Measurements from ENCODE around the gene CRYL1. TPM values are rescaled to one million over a fixed set of nuclear protein-coding genes. Genes with fewer than 3 reads are reported as not detected.
"Not testable (repeated sequence)": the region's sequence is repeated elsewhere in the genome, so short reads cannot be mapped to it uniquely, and the experiment has no call there.

The CRYL1 gene
- total RNA-seq, 1 donor from 2014 or later = 35.0 TPM

- no peak for DNase-seq (ENCODE audit: low spot score)
Measured at GRCh38 chr13:20456737-20457136, 68.9 kb downstream of the CRYL1 start.

DNA sequence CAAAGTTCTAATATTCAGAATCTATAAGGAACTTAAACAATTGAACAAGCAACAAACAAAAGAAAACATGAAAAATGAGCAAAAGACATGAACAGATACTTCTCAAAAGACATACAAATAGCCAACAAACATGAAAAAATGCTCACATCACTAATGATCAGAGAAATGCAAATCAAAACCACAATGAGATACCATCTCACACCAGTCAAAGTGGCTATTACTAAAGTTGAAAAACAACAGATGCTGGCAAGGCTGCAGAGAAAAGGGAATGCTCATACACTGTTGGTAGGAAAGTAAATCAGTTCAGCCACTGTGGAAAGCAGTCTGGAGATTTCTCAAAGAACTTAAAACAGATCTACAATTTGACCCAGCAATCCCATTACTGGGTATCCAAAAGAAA is 74.3 kb downstream of the CRYL1 start:
- no peak for DNase-seq (ENCODE audit: low spot score)

- DNase-seq (ENCODE audit: low spot score) = no peak
Measured at GRCh38 chr13:20448470-20448869, 77.2 kb downstream of the CRYL1 start.

DNA sequence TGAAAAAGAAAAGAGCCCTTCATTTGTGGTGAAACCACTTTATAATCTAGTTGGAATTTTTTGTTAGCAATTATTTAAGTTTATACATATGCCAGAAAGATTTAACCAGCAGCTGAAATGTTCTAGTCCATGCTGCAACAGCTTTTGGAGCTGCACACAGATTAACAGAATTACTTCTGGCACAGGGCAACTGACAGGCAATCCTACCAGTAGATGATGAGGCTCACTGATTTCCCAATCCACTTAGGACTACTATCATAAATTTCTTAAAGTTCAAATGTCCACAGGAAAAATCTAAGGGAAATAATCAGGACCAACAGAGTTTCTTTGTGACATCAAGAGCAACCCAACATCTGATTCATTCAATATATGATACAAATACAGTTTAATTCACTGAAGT is 78.8 kb downstream of the CRYL1 start:
- DNase-seq (ENCODE audit: low spot score) = no peak

DNA sequence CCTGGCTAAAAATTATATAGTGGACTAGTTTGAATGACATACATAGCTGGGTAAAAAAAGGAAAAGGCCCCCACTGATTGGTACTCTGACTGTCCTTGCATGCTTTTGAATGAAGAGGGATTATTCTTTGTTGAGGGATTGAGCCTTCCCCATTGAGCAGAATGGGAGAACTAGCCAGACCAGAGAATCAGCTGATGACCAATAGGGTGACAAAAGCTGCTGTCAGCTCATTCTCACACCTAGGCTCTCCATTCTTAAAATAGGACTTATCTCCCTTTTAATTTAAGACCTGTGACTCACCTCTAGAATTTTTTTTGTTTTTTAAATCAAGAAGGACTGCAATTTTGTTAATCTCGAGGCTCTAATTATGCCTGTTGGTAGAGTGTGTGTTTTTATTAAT is 79.3 kb downstream of the CRYL1 start:
- DNase-seq (ENCODE audit: low spot score) = no peak

GRCh38 chr13:20442798-20443381 is 82.8 kb downstream of the CRYL1 start:
- no peak for DNase-seq (ENCODE audit: low spot score)

GRCh38 chr13:20442375-20442774 is 83.3 kb downstream of the CRYL1 start:
- no peak for DNase-seq (ENCODE audit: low spot score)

DNA sequence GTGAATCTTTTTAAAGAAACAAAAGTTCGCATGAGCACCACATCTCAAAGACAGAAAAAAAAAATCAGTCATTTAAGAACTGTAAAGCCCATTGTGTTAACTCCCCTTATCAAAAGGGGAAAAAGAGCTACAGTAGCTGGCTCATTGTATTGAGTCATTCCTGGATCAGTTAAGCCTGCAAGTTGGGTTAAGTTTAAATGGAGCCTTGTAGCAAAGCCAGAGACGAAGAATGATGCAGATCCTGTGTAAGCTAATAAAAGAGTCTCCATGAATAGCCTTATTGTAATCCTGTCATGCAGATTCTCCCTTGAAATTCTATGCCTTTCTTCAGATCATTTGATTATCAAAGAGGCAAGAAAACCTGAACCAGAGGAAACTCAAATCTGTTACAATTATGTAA is 83.8 kb downstream of the CRYL1 start:
- no peak for DNase-seq (ENCODE audit: low spot score)

DNA sequence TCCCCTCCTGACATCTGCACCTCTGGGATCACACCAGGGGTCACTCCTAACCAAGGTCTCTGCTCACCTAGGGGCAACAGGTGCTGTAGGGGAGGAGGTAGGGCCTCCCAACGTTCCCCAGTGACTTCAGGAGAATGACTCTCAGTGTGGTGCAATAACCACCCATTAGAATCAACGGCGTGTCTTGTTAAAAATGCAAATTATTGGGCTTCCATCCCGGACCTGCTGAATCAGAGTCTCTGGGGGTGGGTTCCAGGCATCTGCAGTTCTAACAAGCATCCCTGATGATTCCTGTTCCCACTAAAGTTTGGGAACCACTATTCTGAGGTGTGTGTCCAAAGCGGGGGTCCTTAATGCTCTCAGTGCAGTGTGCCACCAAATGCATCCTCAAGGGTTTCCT is 84.6 kb downstream of the CRYL1 start:
- no peak for DNase-seq (ENCODE audit: low spot score)

DNA sequence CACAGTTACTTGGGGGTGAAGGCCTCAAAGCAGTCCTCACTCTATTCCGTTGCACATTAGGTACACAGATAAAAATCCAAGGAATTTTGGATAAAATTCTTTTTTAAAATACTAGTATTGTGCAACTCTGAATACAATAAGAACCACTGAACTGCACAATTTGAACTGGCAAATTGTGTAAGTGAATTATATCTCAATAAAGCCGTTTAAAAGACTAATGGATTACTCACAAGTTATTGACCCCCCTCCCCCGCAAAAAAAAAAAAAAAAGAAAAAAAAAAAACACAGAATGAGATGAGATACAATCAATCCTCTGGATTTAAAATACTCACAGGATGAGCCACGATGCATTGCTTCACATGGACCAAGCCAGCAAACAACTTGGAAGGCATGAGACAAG is 86.4 kb downstream of the CRYL1 start:
- no peak for DNase-seq (ENCODE audit: low spot score)

- DNase-seq (ENCODE audit: low spot score) = no peak
Measured at GRCh38 chr13:20438801-20439200, 86.9 kb downstream of the CRYL1 start.

GRCh38 chr13:20436505-20436904 is 89.2 kb downstream of the CRYL1 start:
- no peak for DNase-seq (ENCODE audit: low spot score)

GRCh38 chr13:20435616-20436368 is 89.9 kb downstream of the CRYL1 start:
- no peak for DNase-seq (ENCODE audit: low spot score)

DNA sequence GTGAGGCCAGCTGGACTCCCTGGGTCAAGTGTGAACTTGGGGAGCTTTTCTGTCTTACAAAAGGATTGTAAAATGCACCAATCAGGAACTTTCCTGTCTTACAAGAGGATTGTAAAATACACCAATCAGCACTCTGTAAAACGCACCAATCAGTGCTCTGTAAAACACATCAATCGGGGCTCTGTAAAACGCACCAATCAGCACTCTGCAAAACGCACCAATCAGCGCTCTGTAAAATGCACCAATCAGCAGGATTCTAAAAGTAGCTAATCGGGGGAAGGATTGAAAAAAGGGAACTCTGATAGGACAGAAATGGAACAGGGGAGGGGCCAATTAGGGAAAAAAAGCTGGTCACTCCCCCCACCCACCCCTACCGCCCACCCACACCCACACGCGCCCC is 91.4 kb downstream of the CRYL1 start:
- not testable (repeated sequence) for DNase-seq (ENCODE audit: low spot score)

DNA sequence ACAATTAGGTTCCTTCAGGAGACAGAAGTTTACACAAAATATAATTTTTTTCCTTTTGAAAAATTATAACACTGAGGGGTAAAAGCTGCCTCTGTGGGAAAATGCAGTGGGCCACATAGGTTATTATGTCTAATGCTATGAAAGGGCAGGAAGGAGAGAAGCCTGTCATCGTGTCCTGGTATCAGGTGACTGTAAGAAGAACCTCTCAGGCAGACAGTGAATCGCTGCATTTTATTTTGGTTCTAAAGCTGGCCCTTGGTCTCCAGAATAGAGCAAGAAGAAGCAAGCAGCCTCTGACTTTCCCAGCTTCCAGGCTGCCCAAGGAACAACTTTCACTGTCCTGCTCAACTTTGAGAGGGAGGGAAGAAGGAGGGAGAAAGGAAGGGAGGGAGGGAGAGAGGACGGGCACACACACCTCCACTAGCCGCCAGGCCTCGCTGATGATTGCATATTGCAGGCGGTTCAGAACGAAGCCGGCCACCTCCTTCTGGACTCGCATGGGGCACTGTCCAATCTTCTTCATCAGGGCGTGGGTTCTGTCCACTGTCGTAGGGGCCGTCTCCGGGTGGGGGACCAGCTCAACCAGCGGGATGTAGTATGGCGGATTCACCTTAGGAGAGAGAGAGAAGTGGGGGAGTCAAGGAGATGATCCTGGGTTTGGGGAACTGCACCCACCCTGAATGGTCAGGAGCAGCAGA is 93.8 kb downstream of the CRYL1 start:
- DNase-seq (ENCODE audit: low spot score) = no peak

DNA sequence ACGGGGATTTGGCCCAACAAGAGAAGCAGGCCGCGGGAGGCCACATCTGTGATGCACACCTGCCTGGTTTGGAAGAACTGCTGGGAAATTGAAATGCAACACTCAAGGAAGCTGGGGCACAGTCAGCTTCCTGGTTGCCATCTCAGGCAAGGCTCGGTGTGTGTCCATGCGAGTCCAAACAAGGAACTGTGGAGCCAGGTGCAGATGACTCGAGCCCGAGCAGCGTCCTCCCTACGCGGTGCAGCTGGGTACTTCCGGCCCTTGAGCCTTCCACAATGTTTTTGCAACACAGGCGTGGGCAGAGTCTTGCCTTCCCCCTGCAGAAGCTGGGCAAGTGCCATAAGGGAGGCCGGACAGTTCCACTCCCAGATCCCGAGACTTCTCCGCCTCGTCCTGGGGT is 94.6 kb downstream of the CRYL1 start:
- DNase-seq (ENCODE audit: low spot score) = peak; percentile 71

GRCh38 chr13:20430296-20430695 is 95.4 kb downstream of the CRYL1 start:
- DNase-seq (ENCODE audit: low spot score) = no peak

DNA sequence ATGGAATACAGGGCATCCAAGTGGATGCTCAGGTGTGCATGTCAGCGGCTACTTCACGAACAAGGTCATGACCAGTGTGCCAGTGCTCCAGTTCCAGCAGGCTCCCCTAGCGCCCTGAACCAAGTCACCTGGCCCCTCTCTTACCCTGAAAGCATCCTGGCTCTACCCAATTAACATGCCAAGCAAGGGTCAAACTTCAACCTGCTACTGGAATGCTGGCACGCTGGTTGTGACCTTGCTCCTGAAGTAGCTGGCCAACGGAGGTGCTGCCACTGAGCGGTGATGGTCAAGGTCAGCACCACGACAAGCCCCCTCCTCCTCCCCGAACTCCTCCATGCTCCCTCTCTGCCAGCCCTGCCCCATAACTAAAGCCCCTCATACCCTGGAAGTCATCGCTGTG is 96.0 kb downstream of the CRYL1 start:
- DNase-seq (ENCODE audit: low spot score) = no peak

- DNase-seq (ENCODE audit: low spot score) = no peak
Measured at GRCh38 chr13:20428666-20429644, 96.7 kb downstream of the CRYL1 start.

DNA sequence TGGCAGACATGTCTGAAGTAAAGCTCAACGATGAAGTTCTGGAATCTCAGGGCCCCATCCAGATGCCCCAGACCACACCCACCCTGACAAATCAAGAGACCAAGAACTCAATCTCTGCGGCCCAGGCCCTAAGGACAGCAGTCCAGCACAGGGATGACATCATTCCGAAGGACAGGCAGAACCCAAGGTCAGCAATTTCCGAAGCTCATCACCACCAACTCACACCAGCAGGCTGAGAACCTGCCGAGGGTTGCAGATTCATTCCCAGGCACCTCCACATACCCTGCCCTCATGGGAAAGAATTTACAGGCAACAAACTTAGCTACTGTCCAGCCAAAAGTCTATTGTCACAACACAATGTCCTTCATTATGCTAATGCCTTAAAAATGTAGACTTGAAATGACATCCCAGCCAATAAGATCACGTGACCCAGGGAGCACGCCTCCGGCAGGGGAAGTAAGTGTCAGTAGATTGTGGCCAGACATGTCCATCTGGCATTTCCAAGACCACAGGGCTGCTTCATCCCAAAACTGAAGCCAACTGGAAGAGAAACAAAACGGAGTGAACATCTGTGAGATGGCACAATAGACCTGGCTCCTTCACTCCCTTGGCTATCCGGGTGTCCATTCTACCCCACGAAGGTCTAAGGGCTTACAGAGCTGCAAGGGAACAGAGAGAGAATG is 98.8 kb downstream of the CRYL1 start:
- no peak for DNase-seq (ENCODE audit: low spot score)

DNA sequence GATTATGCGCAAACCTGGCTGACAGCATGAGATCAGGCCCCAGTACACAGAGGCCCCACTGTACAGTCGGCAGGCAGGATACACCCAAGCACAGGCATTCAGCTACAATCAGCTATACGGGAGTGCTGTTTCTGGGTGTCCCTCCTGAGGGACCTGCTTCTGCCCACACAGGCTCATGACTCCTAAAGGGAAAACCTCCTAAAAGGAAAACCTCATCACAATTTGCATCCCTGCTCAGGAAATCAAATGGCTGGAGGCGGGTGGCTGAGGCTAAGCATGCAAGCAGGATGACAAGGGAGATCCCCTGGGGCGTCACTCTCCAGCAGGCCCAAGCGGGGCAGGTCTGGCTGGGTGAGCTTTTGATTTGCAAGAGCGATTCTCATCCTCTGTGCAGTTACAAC is 99.8 kb downstream of the CRYL1 start:
- DNase-seq (ENCODE audit: low spot score) = no peak

Data from ureter (tissue), 1 donor.